ENCODE data around the gene ZMYND8.
"Not testable (repeated sequence)": the region's sequence is repeated elsewhere in the genome, so short reads cannot be mapped to it uniquely, and the experiment has no call there.

The ZMYND8 gene

GRCh38 chr20:47201074-47201730 is 155.3 kb downstream of the ZMYND8 start:
- DNase-seq: no peak

GRCh38 chr20:47198996-47199552 is 157.4 kb downstream of the ZMYND8 start:
- no peak for DNase-seq

GRCh38 chr20:47198254-47198671 is 158.2 kb downstream of the ZMYND8 start:
- no peak for DNase-seq

GRCh38 chr20:47196091-47197081 is 160.1 kb downstream of the ZMYND8 start:
- peak; percentile 68 for DNase-seq

GRCh38 chr20:47195573-47195972 is 160.9 kb downstream of the ZMYND8 start:
- DNase-seq: no peak

- no peak for DNase-seq
Measured at GRCh38 chr20:47191956-47192355, 164.5 kb downstream of the ZMYND8 start.

GRCh38 chr20:47191074-47191673 is 165.3 kb downstream of the ZMYND8 start:
- DNase-seq: peak; percentile 27

- DNase-seq: no peak
Measured at GRCh38 chr20:47189060-47189459, 167.4 kb downstream of the ZMYND8 start.

GRCh38 chr20:47188540-47188939 is 168.0 kb downstream of the ZMYND8 start:
- DNase-seq: no peak

- no peak for DNase-seq
Measured at GRCh38 chr20:47187450-47188195, 168.9 kb downstream of the ZMYND8 start.

- DNase-seq: no peak
Measured at GRCh38 chr20:47183367-47183766, 173.1 kb downstream of the ZMYND8 start.

GRCh38 chr20:47181056-47181862 is 175.2 kb downstream of the ZMYND8 start:
- peak; percentile 83 for DNase-seq

GRCh38 chr20:47179267-47179666 is 177.2 kb downstream of the ZMYND8 start:
- no peak for DNase-seq

GRCh38 chr20:47178851-47179250 is 177.6 kb downstream of the ZMYND8 start:
- DNase-seq: no peak

GRCh38 chr20:47178277-47178676 is 178.2 kb downstream of the ZMYND8 start:
- DNase-seq: no peak

- DNase-seq: not testable (repeated sequence)
Measured at GRCh38 chr20:47176217-47176616, 180.3 kb downstream of the ZMYND8 start.

- DNase-seq: no peak
Measured at GRCh38 chr20:47175493-47175892, 181.0 kb downstream of the ZMYND8 start.

- no peak for DNase-seq
Measured at GRCh38 chr20:47174456-47175243, 181.8 kb downstream of the ZMYND8 start.

- no peak for DNase-seq
Measured at GRCh38 chr20:47173596-47174216, 182.8 kb downstream of the ZMYND8 start.

- no peak for DNase-seq
Measured at GRCh38 chr20:47172579-47172978, 183.9 kb downstream of the ZMYND8 start.
